Fibroblast of skin of back (primary cell): ENCODE results near the gene CARMIL1.
"Not testable (repeated sequence)": the region's sequence is repeated elsewhere in the genome, so short reads cannot be mapped to it uniquely, and the experiment has no call there.

Experiments
- DNase-seq: peaks from one replicate; pipeline ENCODE4 v3.0.0-alpha.2; 2013

Gene CARMIL1

DNA sequence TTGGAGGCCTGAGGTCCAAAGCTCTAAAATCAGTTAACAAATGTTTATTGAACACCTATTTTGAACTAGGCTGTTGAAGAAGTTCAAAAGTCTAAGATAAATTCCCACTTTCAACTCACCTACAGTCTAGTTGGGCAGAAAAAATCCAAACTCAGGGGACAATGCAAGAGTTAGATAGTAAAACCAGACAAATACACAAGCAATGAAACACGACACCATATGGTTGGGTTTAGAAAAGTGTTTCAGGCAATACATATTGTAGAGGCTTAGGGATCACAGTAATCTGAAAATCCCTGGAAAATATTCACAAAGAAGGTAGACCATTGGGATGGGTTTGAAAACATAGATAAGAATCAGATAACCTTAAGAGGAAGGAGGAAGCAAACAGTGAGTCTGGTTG is 1.3 kb upstream of the CARMIL1 start:
- DNase-seq: no peak

DNA sequence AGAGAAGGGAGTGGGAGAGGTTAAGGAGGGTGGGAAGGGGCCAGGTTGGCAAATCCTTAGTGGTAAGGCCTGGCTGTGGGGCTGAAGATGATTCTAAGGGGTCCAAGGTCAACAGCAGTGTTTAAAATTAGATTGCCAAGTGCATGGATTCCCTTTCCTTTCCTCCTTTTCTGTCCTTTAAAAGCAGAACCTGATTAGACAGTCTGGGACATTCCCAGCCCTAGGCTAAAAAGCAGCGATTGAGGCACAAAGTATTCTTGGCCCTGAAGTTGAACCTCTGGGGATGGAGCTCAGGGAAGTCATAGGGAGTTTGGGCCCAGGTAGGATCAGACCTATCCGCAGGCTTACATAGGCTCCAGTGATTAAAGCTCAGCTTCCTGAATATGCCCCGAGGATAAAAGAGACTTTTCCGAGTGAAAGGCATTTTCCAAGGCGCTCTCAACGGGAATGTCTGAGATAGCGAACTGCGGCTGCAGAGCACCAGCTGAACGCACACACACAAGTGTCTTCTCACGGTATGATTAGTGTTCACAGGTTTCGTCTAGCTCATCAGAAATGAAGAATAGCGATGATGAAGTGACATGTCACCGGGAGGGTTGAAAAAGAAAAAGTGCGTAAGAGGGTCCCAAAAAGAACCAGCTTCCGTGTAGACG is 787 bp upstream of the CARMIL1 start:
- no peak for DNase-seq

DNA sequence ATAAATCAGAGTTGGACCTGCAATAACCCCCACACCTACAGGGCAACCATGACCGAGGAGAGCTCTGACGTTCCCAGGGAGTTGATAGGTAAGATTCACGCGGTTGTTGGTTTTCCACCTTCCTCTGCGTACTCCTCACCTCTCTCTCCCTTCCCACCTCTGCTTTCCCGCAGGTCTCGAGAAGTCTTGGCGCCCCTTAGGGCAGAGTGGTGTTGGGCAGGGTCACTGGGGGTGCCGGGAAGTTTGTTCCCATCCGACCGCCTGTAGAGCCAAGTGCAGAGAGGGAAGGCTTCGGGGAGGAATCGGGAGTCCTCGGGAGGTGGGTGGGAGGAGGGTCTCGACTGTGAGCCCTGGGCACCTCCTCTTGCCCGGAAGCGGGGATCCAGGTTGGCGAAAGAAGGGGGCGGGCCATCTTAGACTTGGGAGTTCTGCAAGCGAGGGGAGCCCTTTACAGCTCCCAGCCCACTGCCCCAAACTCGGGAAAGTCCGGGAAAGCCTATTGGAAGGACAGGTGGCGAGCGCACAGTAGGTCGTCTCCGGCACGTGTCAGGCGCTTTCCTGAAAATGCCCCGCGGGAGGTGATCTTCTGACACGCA is 672 bp downstream of the CARMIL1 start:
- no peak for DNase-seq

GRCh38 chr6:25280344-25281074 is 1.3 kb downstream of the CARMIL1 start:
- DNase-seq: no peak

DNA sequence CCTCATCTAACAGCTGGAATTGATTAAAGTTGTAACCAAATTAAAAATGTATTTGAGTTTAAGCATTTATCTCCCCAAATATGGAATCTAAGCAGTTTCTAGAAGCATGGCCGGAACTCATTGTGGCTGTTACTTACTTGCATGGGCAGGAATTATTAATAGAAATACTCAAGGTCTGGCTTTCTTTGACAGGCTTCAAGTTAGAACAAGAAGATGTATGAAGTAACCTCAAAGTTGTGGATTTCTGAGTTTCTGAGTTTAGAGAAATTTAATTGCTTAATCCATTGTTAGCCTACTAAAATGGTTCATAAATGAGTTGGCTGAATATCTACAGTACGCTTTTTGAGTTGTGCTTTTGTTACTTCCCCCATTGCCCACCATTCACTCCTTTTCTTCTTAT is 7.7 kb downstream of the CARMIL1 start:
- no peak for DNase-seq

GRCh38 chr6:25287941-25288340 is 8.8 kb downstream of the CARMIL1 start:
- DNase-seq: no peak

DNA sequence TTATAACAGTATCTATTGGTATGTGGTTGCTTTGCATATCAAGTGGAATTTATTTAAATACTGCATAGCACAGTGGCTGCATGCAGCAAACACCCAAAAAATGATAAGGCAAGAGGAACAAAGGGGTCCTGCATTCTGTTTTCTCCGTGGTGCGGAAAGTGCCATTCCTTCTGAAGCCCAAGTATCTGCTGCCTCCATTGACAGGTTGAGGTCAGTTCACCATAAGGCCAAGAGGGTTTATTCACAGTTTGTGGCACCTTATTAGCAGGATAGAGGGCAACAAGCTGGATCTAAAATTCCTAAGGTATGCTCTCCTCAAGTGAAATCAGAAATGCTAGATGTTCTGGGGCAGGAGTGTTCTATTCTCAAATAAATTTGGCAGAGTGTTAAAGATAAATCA is 9.3 kb downstream of the CARMIL1 start:
- DNase-seq: no peak

DNA sequence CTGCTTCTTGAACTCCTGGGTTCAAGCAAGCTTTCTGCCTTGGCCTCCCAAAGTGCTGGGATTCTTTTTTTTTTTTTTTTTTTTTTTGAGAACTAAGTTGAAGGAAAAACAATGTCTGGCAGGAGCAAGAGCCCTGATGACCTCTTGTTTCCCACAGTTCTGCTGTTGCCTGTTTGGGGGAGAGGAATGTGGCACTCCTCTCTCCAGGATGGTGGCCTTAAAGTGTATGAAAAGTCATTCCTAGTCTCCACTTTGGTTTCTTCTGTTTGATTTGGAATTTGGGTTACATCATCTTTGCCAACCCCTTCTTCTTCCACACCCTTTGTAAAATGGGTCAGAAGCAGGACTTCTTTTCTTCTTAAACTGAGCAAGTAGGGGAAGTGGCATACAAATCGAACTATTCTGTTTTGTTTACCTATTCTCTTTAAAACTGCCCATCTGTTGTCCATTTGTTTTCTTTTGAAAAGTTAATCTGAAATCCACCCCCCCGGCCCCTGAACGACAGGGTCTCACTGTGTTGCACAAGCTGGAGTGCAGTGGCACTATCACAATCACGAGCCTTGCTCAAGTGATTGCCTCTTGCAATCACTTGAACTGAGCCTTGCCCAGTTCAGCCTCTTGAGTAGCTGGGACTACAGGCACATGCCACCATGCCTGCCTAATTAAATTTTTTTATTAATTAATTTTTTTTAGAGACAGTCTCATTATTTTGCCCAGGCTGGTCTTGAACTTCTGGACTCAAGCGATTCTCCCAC is 11.3 kb downstream of the CARMIL1 start:
- DNase-seq: peak; percentile 21

GRCh38 chr6:25292384-25292783 is 13.2 kb downstream of the CARMIL1 start:
- no peak for DNase-seq

DNA sequence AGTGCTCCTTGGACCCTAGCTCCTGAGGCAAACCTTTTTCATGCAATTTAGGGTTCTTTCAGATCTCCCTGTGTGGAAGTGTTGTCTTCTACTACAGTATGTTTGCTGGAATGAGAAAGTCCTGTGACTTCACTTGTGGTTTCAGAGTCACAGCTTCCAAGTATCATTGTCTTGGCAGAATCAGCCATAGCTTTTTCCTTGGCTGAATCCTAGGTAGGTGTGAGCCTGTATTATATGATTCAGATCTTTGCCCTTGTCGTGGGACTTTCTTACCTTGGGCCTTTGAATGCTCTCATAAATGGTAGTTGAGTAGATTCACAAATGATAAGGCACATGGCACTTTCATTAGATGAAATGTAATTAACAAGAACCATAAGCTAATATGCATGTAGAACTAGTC is 16.5 kb downstream of the CARMIL1 start:
- no peak for DNase-seq

- DNase-seq: no peak
These were observed 17.2 kb downstream of the CARMIL1 start for GRCh38 chr6:25296217-25296905.

- DNase-seq: peak; percentile 52
These were observed 17.9 kb downstream of the CARMIL1 start for GRCh38 chr6:25297039-25297441.

DNA sequence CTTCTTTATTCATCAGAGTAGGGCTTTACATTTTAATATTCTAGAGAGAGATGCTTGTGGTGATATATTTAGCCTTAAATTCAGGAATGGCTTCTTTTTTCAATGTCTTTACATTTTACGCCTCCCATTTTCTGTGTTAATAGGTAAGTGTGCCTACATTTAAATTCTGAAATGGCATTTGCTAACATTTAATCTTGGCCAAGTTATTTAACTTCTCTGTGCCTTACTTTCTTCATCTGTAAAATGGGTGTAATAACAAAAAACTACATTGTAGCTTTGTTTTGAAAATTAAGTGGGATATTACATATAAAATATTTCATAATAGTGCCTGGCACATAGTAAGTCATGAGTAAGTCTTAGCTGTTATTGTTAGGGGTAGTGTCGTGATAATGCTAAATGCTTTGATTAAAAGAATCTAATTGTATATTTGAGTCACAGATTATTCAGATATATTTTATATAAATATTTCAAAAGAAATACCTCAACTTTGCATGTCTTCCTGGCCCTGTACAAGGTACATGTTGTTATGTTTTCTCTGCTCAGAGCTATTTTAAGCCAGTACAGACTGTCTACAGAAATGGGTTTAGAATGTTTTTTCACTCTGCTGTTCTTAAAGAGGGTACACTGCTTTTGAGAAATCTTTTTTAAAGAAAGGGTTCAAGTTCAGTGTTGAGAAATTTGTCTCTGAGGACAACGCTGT is 18.8 kb downstream of the CARMIL1 start:
- DNase-seq: no peak

DNA sequence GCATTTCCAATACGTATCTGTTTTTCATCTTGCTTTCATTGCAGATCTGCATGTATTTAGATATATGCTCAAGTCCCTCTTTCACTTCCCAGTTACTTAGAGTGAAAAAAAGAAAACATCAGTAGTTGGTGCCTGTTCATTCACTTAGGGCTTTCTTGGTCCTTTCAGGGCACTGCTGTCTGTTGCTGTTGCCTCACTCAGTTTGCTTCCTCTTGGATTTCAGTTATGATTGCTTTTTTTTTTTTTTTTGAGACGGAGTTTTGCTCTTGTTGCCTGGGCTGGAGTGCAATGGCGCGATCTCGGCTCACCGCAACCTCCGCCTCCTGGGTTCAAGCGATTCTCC is 19.3 kb downstream of the CARMIL1 start:
- not testable (repeated sequence) for DNase-seq

- no peak for DNase-seq
These were observed 22.2 kb downstream of the CARMIL1 start for GRCh38 chr6:25301362-25301761.

DNA sequence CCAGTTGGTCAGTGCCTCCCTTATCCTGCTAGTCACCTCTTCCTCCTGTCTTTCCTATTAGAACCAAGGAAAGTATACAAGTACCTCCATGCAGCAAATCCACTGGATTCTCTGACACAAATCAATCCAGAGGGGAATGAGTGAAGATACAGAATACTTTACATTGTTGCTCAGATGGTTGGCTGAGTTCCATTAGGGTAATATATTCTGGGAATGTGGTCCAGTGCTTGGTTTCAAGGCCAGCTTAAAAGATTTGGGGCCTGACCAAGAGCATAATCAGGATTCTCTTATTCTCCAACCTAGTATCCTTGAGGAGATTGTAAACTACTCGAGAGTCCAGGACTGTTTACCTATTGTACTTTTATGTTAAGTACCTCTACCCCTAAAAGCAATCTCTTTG is 23.0 kb downstream of the CARMIL1 start:
- DNase-seq: peak; percentile 37

- DNase-seq: peak; percentile 89
These were observed 23.5 kb downstream of the CARMIL1 start for GRCh38 chr6:25302677-25303128.

- DNase-seq: no peak
These were observed 24.1 kb downstream of the CARMIL1 start for GRCh38 chr6:25303254-25303653.

GRCh38 chr6:25306379-25306778 is 27.2 kb downstream of the CARMIL1 start:
- DNase-seq: no peak

DNA sequence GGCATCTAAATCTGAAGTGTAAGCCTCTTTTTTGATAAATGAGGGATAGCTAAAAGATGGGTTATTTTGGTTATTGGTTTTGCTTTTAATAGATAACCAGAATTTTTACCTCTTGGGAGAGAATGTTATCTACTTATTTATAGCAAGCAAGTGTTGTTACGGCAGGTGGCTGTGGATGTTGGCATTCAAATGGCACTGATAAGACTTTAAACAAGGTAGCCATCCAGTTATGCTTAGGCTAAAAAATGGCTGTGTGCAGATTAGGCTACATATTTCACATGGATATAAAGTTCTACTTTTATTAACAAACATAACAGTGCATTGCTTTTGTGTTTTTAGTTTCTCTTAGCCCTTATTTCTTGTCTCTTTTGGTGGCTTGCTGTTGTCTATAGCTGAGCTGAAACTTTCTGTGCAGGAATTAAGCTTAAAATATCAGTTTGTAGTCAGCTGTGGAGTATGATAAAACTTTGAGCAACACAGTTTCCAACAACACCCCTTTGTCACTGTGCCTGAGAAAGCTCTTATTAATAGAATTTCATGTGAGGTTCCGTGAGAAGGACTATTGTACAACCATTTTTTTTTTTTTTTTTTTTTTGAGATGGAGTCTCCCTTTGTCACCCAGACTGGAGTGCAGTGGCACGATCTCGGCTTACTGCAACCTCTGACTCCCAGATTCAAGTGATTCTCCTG is 28.8 kb downstream of the CARMIL1 start:
- no peak for DNase-seq

DNA sequence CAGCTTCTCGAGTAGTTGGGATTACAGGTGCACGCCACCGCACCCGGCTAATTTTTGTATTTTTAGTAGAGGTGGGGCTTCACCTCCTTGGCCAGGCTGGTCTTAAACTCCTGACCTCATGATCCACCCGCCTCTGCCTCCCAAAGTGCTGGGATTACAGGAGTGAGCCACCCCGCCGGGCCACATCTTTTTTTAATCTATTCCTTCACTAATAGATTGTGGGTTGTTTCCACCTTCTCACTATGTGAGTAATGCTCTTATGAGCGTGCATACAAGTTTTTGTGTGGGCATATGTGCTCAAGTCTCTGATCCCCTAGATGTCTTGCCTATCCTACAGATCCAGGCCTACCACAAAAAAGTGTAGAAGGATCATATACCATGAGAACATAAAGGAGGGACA is 30.7 kb downstream of the CARMIL1 start:
- no peak for DNase-seq
